ENCODE data around the gene NNMT.
"Not testable (repeated sequence)": the region's sequence is repeated elsewhere in the genome, so short reads cannot be mapped to it uniquely, and the experiment has no call there.

NNMT gene

GRCh38 chr11:114310095-114310494, 13.9 kb downstream of the NNMT start:
- DNase-seq (ENCODE audit: low spot score), result no peak

DNA sequence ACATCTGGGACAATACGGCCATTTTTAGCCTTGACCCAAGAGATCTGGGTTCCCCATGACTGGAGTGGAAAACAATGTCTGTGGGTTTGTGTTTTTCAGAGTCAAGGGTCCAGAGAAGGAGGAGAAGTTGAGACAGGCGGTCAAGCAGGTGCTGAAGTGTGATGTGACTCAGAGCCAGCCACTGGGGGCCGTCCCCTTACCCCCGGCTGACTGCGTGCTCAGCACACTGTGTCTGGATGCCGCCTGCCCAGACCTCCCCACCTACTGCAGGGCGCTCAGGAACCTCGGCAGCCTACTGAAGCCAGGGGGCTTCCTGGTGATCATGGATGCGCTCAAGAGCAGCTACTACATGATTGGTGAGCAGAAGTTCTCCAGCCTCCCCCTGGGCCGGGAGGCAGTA, 15.7 kb downstream of the NNMT start:
- DNase-seq (ENCODE audit: low spot score), result no peak

DNA sequence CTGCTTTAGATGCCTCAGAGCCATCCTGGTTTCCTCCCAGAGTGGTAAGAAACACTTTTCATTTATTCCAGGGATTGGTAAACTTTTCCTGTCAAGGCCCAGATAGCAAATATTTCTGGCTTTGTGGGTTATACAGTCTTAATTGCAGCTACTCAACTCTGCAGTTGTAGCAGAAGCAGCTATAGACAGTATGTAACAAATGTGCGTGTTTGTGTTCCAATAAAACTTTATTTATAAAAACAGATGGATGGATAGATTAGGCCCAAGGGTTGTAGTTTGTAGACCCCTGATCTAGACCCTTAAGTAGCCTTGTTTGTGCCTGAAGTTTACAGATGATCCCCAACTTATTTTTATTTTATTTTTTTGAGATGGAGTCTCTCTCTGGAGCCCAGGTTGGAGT, 17.9 kb downstream of the NNMT start:
- DNase-seq (ENCODE audit: low spot score), result no peak

DNA sequence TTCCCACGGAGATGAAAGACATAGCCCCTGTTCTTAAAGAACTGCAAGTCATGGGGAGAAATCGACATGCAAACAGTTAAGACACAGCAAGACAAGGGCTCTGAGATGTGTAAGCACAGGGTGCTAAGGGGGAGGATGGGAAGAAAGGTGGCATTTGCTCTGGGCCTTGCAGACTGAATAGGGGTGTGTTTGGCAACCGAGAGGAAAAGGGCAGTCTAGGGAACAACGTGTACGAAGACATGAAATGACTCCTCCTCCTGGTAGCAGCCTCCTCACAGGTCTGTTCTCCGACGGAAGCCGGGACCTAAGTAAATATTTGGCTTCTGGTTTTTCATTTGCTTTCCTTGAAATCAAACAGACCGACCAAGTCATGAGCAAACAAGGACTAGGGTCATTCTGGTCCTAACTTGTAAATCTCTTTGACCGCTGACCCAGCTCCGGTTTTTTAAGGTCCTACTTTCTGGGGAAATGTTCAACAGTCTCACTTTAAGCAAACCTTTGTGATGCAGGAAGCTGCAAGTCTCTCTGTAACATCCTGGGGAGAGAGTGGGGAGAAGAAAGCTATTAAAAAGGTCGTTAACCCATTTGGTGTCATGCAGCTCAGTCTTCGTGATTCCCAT, 19.7 kb downstream of the NNMT start:
- DNase-seq (ENCODE audit: low spot score), result no peak

- no peak for DNase-seq (ENCODE audit: low spot score)
These were observed 21.0 kb downstream of the NNMT start for GRCh38 chr11:114316980-114317786.

- peak; percentile 22 for DNase-seq (ENCODE audit: low spot score)
These were observed 21.6 kb downstream of the NNMT start for GRCh38 chr11:114317787-114318137.

DNA sequence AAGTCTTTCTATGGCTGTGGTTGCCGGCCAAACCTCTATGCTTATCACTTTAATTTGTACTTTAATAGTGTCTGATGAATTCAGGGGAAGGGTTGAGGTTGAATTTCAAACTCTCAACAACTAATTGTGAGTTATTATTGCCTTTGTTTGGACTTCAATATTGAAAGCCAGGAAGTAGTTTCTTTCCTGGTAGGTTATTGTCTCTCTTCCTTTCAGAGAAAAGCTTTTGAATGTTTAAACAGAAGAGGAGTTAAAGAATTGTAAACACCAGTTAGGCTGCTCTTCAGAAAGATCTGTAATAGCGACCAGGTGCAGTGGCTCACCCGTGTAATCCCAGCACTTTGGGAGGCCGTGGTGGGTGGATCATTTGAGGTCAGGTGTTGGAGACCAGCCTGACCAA, 22.2 kb downstream of the NNMT start:
- DNase-seq (ENCODE audit: low spot score), result no peak

DNA sequence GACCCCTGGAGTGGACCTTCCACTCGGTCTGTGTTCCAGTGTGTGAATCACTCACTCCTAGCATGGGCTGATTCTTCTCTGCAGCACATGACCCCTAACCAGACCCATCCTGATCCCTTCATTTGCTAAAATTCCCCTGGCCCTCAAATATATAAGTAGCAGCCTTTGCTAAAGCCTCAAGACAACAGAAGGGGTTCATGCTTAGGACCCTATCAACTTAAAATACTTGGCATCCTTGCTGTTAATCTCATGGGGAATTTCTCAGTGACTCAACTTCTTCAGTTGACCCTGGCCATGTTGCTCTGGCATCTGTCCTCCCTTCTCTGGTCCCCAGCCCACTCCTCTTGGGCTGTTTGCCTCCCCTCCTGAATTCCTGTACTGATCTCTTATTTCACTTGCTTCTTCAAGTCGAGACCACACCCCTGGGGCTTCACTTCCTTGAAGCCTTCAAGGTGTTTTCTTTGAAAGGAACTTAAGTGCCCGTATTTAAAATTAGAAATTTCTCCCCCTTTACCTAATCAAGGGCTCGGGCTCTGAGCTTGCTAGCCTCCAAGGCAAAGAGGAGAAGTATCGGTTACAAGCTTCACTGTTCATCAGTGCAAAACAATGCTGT, 23.6 kb downstream of the NNMT start:
- DNase-seq (ENCODE audit: low spot score), result no peak

DNA sequence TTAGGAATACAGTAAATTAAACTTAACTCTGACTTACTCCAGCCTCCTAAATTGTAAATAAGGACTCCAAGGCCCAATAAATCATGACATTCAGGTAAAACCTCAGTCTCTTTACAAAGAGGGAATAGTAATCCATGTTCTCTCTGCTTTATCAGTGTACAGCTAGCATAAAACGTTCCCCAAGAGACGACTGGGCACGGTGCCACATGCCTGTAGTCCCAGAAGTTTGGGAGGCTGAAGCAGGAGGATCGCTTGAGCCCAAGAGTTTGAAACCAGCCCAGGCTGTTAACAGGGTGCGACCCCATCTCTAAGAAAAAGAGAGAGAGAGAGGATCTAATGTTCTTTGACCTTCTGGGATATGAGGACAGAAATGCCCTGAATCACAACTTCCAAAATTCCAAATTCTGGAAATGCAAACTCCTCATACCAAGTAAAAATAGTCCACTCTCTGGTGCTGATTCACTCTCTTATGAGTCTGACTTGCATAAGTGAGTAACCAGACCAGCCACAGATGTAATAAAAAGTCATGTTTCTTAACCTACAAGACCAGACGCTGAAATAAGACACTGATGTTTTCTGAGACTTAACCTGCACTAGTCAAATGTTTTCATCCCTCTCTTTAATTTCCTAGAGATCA, 25.5 kb downstream of the NNMT start:
- no peak for DNase-seq (ENCODE audit: low spot score)

DNA sequence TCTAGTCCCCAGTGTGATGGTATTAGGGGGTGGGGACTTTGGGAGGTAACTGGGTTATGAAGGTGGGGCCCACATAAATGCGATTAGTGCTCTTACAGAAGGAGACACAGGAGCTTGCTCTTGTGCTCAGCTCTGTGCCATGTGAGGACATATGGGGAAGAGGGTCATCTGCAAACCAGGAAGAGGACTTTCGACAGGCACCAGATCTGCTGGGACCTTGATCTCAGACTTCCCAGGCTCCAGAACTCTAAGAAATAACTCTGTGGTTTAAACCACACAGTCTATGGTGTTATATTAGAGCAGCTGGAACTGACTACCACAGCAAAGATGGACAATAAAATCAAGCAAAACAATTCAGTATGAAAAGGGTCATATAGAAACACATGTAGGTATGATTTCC, 26.7 kb downstream of the NNMT start:
- DNase-seq (ENCODE audit: low spot score), result no peak

- DNase-seq (ENCODE audit: low spot score), result no peak
These were observed 30.0 kb downstream of the NNMT start for GRCh38 chr11:114326151-114326550.

GRCh38 chr11:114326776-114327175, 30.6 kb downstream of the NNMT start:
- no peak for DNase-seq (ENCODE audit: low spot score)

DNA sequence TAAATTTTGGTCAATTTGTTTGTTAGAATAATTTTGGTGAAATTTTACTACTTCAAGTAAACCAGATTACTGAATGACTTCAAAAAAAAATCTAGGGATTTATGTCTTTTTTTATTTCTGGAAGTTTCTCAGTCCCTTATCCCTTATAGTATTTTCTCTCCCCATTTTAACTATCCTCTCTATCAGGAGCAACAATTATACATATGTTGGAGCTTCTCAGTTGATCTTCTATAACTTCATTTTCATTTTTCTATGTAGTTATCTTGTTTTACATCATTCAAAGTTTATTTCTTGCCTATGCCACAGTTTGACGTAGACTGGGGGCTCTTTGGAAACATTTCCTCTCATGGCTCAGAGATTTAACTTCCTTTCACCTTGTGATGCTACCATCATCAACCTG, 34.2 kb downstream of the NNMT start:
- DNase-seq (ENCODE audit: low spot score), result no peak

GRCh38 chr11:114340311-114341131, 44.3 kb downstream of the NNMT start:
- peak; percentile 78 for DNase-seq (ENCODE audit: low spot score)

DNA sequence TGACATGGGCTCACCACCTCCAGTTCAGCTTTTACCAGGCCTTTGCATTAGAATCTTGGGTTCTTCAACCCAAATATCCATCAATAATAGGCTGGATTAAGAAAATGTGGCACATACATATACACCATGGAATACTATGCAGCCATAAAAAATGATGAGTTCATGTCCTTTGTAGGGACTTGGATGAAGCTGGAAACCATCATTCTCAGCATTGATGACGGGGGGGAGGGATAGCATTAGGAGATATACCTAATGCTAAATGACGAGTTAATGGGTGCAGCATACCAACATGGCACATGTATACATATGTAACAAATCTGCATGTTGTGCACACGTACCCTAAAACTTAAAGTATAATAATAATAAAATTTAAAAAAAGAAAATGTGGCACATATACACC, 45.5 kb downstream of the NNMT start:
- DNase-seq (ENCODE audit: low spot score), result not testable (repeated sequence)

DNA sequence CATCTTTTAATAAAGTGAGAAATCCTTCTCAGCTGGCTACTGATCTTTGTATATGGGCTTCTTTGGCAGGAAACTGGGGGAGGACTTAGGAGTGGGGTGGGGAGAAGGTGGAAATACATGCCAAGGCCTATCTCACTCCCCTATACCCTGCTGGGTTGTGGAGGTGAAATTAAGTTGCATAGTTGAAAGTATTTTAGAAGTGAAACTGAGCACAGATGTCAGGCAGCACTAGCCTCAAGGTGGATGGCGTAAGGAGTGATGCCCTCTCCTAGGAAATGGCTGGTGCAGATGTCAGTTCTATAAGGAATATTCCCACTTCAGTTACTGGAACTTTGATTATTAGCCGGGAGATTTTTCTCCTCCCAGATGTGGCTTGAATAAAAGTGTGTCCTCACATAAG, 46.3 kb downstream of the NNMT start:
- no peak for DNase-seq (ENCODE audit: low spot score)

GRCh38 chr11:114343020-114343419, 46.8 kb downstream of the NNMT start:
- no peak for DNase-seq (ENCODE audit: low spot score)

DNA sequence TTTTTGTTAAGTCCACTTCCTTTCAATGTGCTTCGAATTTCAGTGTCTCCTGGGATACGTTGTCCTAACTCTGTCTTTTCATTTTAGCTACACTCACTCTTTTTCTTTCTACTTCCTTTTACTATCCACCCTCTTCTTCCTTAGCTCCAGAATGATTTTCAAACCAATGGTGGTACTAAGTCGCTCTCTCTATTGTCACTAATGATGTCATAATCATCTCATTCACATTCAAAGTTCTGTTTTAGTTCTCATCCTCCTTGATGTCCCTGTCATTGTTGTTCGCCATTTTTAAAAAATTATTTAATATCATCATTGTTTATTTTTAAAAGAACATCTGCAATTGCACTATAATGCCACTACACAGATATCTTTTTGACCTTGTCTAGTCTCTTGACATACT, 47.3 kb downstream of the NNMT start:
- DNase-seq (ENCODE audit: low spot score), result no peak

GRCh38 chr11:114344494-114344893, 48.3 kb downstream of the NNMT start:
- DNase-seq (ENCODE audit: low spot score), result no peak

DNA sequence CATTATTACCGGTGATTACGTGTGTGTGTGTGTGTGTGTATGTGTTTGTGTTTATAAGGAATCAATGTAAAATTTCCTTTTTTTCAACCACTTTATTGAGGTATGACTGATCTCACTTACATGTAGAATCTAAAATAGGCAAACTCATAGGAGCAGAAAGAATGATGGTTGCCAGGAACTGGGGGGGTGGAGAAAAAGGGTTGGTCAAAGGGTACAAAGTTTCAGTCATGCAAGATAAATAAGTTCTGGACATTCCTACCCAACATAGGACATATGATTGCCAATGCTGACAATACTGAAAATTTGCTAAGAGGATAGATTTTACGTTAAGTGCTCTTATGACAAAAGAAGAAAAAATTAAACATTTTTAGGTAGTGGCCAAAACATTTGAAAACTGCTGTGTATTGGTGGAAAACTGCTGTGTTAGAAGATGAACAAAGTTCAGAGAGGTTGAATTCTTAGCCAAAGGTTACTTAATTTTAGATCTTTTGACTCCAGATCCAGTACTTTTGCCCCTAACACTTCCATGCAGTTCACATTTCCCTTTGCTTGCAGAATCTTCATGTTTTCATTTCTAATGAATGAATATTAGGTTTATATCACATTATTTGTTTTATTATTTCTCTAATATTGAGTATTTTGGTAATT, 49.5 kb downstream of the NNMT start:
- no peak for DNase-seq (ENCODE audit: low spot score)

GRCh38 chr11:114346709-114347141, 50.5 kb downstream of the NNMT start:
- no peak for DNase-seq (ENCODE audit: low spot score)

Measured in cerebellar cortex (tissue), 1 donor.